ENCODE data around the gene POU2AF3. TPM values are rescaled to one million over a fixed set of nuclear protein-coding genes. Genes with fewer than 3 reads are reported as not detected.
"Not testable (repeated sequence)": the region's sequence is repeated elsewhere in the genome, so short reads cannot be mapped to it uniquely, and the experiment has no call there.

Gene POU2AF3
- total RNA-seq, 1 experiment from 2014 or later, result not detected

- H3K9me3 ChIP-seq (replicated peaks), result no peaks in the 10 kb centered on the region
- no peak overlapping the region for H3K27ac ChIP-seq
- DNase-seq, result no peak
- H3K4me3 ChIP-seq, result no peak overlapping the region
- H3K27me3 ChIP-seq, result no peaks in the 10 kb centered on the region
- H3K36me3 ChIP-seq, result no peaks in the 10 kb centered on the region
- 0 out of 2 replicates have a peak, but pooled peaks cover 3% of the 10 kb centered on the region for H3K4me1 ChIP-seq
These were observed 9.2 kb downstream of the POU2AF3 start for GRCh38 chr11:111307472-111308108.

- H3K27me3 ChIP-seq, result no peaks in the 10 kb centered on the region
- no peaks in the 10 kb centered on the region for H3K9me3 ChIP-seq (replicated peaks)
- no peaks in the 10 kb centered on the region for H3K36me3 ChIP-seq
- no peak overlapping the region for H3K27ac ChIP-seq
- H3K4me1 ChIP-seq, result 0 out of 2 replicates have a peak, but pooled peaks cover 3% of the 10 kb centered on the region
- H3K4me3 ChIP-seq, result no peak overlapping the region
- peak; percentile 52 to 62 for DNase-seq
These were observed 9.8 kb downstream of the POU2AF3 start for GRCh38 chr11:111308140-111308539.

GRCh38 chr11:111309215-111309915 lies 11.0 kb downstream of the POU2AF3 start:
- no peak for DNase-seq
- Histone ChIP-seq H3K9me3 (replicated peaks) (no peaks in the 10 kb centered on the region), H3K4me1 (0 out of 2 replicates have a peak, but pooled peaks cover 3% of the 10 kb centered on the region), H3K27ac (no peak overlapping the region), H3K27me3 (no peaks in the 10 kb centered on the region), H3K4me3 (no peak overlapping the region), H3K36me3 (no peaks in the 10 kb centered on the region)

DNA sequence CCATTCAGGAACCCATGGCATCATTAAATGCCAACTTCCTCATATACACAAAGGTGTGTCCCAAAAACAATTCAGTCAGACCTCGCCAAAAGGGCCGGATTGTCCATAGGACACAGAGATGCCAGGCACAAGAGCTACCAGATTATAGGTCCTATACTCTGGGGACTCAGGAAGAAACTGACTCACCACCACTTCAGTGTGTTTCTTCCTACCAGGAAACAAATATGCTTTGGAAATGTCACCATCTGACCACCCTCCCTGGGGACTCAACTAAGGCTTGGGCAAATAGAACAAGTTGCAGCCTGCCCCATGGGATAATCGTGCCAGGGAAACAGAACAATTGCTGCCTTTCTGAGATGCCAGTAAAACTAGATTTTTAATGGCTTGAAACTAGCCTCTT lies 11.7 kb downstream of the POU2AF3 start:
- DNase-seq, result peak in 1 of 2 experiments; percentile 15
- Histone ChIP-seq H3K9me3 (replicated peaks) (no peaks in the 10 kb centered on the region), H3K4me1 (0 out of 2 replicates have a peak, but pooled peaks cover 3% of the 10 kb centered on the region), H3K27me3 (no peaks in the 10 kb centered on the region), H3K4me3 (no peak overlapping the region), H3K36me3 (no peaks in the 10 kb centered on the region), H3K27ac (no peak overlapping the region)

DNA sequence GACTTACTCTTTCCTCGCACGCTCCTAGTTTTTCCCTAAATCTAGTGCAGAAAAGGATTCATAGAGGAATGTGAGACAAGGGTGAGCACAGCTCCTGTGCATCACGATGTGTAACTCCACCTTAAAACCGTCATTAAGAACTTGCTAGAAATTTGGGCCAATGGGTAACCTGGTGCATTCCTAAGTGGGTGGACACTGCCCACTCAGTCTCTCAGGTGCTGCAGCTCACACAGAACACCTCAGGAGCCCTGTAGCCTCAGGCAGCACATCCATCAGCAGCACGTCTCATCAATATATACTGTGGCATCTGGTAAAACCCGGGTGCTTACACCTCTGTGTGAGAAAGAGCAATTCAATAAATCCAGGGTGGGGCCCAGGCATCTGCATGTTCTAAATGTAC lies 12.4 kb downstream of the POU2AF3 start:
- DNase-seq, result no peak
- H3K4me1 ChIP-seq, result 0 out of 2 replicates have a peak, but pooled peaks cover 3% of the 10 kb centered on the region
- no peak overlapping the region for H3K4me3 ChIP-seq
- H3K27ac ChIP-seq, result no peak overlapping the region
- no peaks in the 10 kb centered on the region for H3K9me3 ChIP-seq (replicated peaks)
- no peaks in the 10 kb centered on the region for H3K36me3 ChIP-seq
- H3K27me3 ChIP-seq, result no peaks in the 10 kb centered on the region

DNA sequence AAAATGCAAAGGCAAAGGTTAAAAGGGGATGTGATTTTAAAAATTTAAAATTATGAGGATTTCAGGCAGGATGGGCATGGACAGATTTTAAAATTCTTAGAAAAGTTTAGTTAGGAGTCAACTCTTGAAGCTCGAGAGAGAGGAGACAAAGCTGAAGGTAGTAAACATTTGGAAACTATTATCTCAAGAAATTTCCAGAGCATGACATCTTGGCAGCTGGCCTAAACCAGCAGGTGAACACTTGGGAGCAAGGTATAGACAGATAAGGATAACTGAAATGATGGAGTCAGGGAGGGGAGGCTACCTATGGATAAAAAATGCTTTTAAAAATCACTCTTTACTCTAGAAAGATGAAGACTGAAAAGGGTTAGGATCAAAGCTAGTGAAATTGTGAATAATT lies 13.7 kb downstream of the POU2AF3 start:
- DNase-seq, result no peak
- Histone ChIP-seq H3K27ac (no peak overlapping the region), H3K4me3 (no peak overlapping the region), H3K4me1 (0 out of 2 replicates have a peak, but pooled peaks cover 3% of the 10 kb centered on the region), H3K36me3 (no peaks in the 10 kb centered on the region), H3K27me3 (no peaks in the 10 kb centered on the region), H3K9me3 (replicated peaks) (no peaks in the 10 kb centered on the region)

DNA sequence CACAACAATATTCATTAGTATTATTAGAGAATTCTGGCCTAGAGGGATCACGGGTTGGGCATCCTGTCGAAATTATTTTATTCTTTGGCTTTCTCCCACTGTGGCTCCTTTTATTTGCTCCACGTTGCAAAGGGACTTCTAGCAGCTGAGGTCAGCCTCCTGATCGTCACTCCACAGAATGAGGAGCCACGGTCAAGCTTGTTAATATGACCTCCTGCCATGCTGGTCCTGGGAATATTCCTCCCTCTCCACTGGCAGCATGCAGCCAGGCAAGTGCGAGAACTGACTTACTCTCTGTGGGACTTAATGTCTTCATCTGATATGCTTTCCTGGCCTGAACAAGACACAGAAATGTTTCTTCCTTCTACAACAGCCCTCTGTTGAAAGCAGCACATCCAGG lies 20.9 kb downstream of the POU2AF3 start:
- Histone ChIP-seq H3K36me3 (no peaks in the 10 kb centered on the region), H3K4me1 (no peaks in the 10 kb centered on the region), H3K27me3 (no peaks in the 10 kb centered on the region), H3K9me3 (replicated peaks) (no peaks in the 10 kb centered on the region), H3K4me3 (no peak overlapping the region), H3K27ac (no peak overlapping the region)
- no peak for DNase-seq

GRCh38 chr11:111320199-111320598 lies 21.9 kb downstream of the POU2AF3 start:
- H3K27me3 ChIP-seq; H3K4me3 ChIP-seq; H3K27ac ChIP-seq; H3K9me3 ChIP-seq (replicated peaks); DNase-seq; H3K4me1 ChIP-seq; H3K36me3 ChIP-seq: not testable (repeated sequence)

GRCh38 chr11:111320728-111321568 lies 22.6 kb downstream of the POU2AF3 start:
- no peaks in the 10 kb centered on the region for H3K36me3 ChIP-seq
- no peak for DNase-seq
- no peak overlapping the region for H3K27ac ChIP-seq

GRCh38 chr11:111322534-111322933 lies 24.2 kb downstream of the POU2AF3 start:
- no peaks in the 10 kb centered on the region for H3K36me3 ChIP-seq
- no peaks in the 10 kb centered on the region for H3K9me3 ChIP-seq (replicated peaks)
- no peak overlapping the region for H3K4me3 ChIP-seq
- H3K27me3 ChIP-seq, result no peaks in the 10 kb centered on the region
- no peak for DNase-seq
- no peak overlapping the region for H3K27ac ChIP-seq
- H3K4me1 ChIP-seq, result no peaks in the 10 kb centered on the region

More at GRCh38 chr11:111320728-111321568, 22.6 kb downstream of the POU2AF3 start:
- Histone ChIP-seq H3K4me3 (no peak overlapping the region), H3K4me1 (no peaks in the 10 kb centered on the region), H3K27me3 (no peaks in the 10 kb centered on the region), H3K9me3 (replicated peaks) (no peaks in the 10 kb centered on the region)

DNA sequence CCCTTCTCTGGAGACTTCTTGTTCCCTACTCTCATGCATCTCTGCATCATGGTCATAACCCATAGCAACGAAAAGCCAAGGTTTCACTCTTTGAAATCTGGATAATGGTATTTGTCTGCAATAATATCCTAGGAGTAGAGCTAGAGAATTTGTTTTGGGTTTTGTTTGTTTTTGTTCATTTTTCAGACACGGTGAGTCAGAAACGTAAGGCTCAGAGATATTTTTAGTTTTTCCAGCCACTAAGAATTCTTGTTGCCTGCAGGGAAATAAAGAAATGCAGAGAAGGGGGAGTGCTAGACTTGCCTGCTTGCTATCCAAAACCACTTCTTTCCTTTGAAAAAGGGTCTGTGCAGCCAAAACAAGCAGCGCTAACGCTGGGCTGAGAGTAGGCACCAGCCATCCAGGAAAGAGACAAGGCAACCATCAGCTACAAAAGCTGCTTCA lies 26.0 kb downstream of the POU2AF3 start:
- DNase-seq, result no peak
- Histone ChIP-seq H3K4me3 (no peak overlapping the region), H3K36me3 (no peaks in the 10 kb centered on the region), H3K27ac (no peak overlapping the region), H3K27me3 (no peaks in the 10 kb centered on the region), H3K9me3 (replicated peaks) (no peaks in the 10 kb centered on the region), H3K4me1 (no peaks in the 10 kb centered on the region)

- Histone ChIP-seq H3K27me3 (no peaks in the 10 kb centered on the region), H3K4me3 (no peak overlapping the region), H3K27ac (no peak overlapping the region), H3K4me1 (no peaks in the 10 kb centered on the region), H3K9me3 (replicated peaks) (no peaks in the 10 kb centered on the region), H3K36me3 (no peaks in the 10 kb centered on the region)
- DNase-seq, result no peak
These were observed 26.9 kb downstream of the POU2AF3 start for GRCh38 chr11:111325259-111325658.

DNA sequence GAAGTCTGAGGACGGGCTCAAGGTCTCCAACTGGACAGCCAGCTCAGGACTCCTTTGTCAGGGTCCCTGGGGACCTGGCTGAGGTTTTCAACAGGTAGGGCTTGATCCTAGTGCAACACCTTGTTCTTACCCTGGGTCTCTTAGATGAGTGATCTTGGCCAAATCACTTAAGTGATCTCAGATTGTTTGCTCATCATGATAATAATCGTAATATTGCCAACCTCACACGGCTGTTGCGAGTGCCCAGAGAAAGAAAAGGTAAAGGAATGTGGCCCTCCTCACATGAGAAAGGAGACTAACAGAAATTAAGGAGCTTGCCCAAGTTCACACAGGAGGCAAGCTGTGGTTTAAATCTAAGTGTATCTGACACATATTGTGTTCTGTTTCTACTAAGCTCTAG lies 28.5 kb downstream of the POU2AF3 start:
- no peaks in the 10 kb centered on the region for H3K9me3 ChIP-seq (replicated peaks)
- no peak overlapping the region for H3K4me3 ChIP-seq
- H3K36me3 ChIP-seq, result no peaks in the 10 kb centered on the region
- no peaks in the 10 kb centered on the region for H3K4me1 ChIP-seq
- H3K27me3 ChIP-seq, result no peaks in the 10 kb centered on the region
- no peak overlapping the region for H3K27ac ChIP-seq
- DNase-seq, result no peak

DNA sequence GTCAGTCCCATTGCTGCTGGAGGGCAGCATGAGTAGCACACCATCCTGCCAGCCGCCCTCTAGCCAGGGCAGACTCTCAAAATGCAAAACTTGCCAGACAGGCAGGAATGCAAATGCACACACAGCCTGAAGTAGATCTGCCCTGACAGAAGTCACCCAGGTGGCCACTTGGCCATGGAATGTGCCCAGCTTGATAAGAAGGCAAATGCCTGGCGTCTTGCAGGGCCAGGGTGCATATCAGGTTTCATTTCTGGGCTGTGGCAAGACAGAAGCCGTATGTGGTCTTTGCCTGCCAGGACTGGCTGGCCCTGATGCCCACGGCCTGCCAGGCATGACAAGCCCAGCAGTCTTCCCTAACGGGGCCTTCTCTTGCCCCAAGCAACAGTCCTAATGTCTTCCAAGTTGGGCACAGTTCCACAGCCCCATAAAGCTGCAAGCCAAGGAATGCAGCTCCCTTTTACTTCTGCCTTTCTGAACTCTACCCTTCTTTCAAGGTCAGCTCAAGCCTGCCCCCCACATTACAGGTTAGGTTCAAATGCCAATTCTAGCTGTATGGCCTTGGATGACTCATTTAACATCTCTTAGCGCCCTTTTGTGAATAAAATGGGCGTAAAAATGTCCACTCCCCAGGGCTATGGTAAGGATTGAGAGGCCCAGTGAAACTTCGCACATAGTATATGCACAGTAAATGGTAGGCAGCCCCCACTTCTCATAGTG lies 29.7 kb downstream of the POU2AF3 start:
- H3K4me1 ChIP-seq, result no peaks in the 10 kb centered on the region
- no peaks in the 10 kb centered on the region for H3K9me3 ChIP-seq (replicated peaks)
- H3K36me3 ChIP-seq, result no peaks in the 10 kb centered on the region
- H3K27me3 ChIP-seq, result no peaks in the 10 kb centered on the region
- no peak overlapping the region for H3K4me3 ChIP-seq
- DNase-seq, result no peak
- H3K27ac ChIP-seq, result no peak overlapping the region

Measured in SJCRH30 (cell line).